Measurements from ENCODE around the gene SUSD3. TPM values are rescaled to one million over a fixed set of nuclear protein-coding genes. Genes with fewer than 3 reads are reported as not detected.

Gene SUSD3
- total RNA-seq, 1 donor from 2014 or later, result 36.4 TPM

Other genes with a start within 250 kb of the SUSD3 start
- gene ZNF484, start 180.7 kb upstream of the SUSD3 start, total RNA-seq, result 7.5 and 8.0 TPM in 2 replicates
- gene FGD3, start 111.2 kb upstream of the SUSD3 start, total RNA-seq, result 41.4 and 42.9 TPM in 2 replicates
- 52.6 and 57.2 TPM in 2 replicates for gene CARD19, start 37.5 kb downstream of the SUSD3 start, total RNA-seq
- gene NINJ1, start 75.5 kb downstream of the SUSD3 start, total RNA-seq, result 113 and 114 TPM in 2 replicates
- 1.2 and 1.6 TPM in 2 replicates for gene WNK2, start 125.4 kb downstream of the SUSD3 start, total RNA-seq